Stimulated activated CD8-positive, alpha-beta memory T cell treated with anti-CD3 and anti-CD28 coated beads, Interleukin-7, amount 100 ng/mL, for 4 hours (primary cell): Measurements from ENCODE around the gene FCGR3B.
"Not testable (repeated sequence)": the region's sequence is repeated elsewhere in the genome, so short reads cannot be mapped to it uniquely, and the experiment has no call there.

Source experiments
- DNase-seq, 2 donors: peaks; one replicate each; pipeline ENCODE4 v3.0.0-alpha.2; 2020; ENCODE audit warnings: low read depth in 2 of 2

FCGR3B gene

GRCh38 chr1:161605762-161606540 is 25.0 kb downstream of the FCGR3B start:
- DNase-seq = not testable (repeated sequence)

- DNase-seq = not testable (repeated sequence)
Observed at GRCh38 chr1:161605024-161605423, 26.0 kb downstream of the FCGR3B start.

- not testable (repeated sequence) for DNase-seq
Observed at GRCh38 chr1:161597077-161597476, 33.9 kb downstream of the FCGR3B start.

GRCh38 chr1:161595583-161595982 is 35.4 kb downstream of the FCGR3B start:
- DNase-seq = not testable (repeated sequence)

GRCh38 chr1:161595173-161595572 is 35.8 kb downstream of the FCGR3B start:
- DNase-seq = not testable (repeated sequence)

- DNase-seq = not testable (repeated sequence)
Observed at GRCh38 chr1:161594269-161594984, 36.5 kb downstream of the FCGR3B start.

GRCh38 chr1:161593092-161593755 is 37.8 kb downstream of the FCGR3B start:
- DNase-seq = not testable (repeated sequence)

GRCh38 chr1:161592586-161592985 is 38.4 kb downstream of the FCGR3B start:
- DNase-seq = not testable (repeated sequence)

- DNase-seq = not testable (repeated sequence)
Observed at GRCh38 chr1:161589920-161590319, 41.1 kb downstream of the FCGR3B start.

GRCh38 chr1:161589365-161589764 is 41.6 kb downstream of the FCGR3B start:
- DNase-seq = not testable (repeated sequence)

GRCh38 chr1:161588596-161588995 is 42.4 kb downstream of the FCGR3B start:
- not testable (repeated sequence) for DNase-seq

- not testable (repeated sequence) for DNase-seq
Observed at GRCh38 chr1:161582882-161583281, 48.1 kb downstream of the FCGR3B start.

- DNase-seq = not testable (repeated sequence)
Observed at GRCh38 chr1:161580879-161581537, 50.0 kb downstream of the FCGR3B start.

GRCh38 chr1:161579856-161580507 is 51.0 kb downstream of the FCGR3B start:
- DNase-seq = not testable (repeated sequence)

GRCh38 chr1:161576676-161577075 is 54.3 kb downstream of the FCGR3B start:
- DNase-seq = not testable (repeated sequence)
